Superior temporal gyrus (tissue), 1 donor: ENCODE measurements around the gene DCAF6.

Experiments used
- DNase-seq: peaks from one replicate; pipeline ENCODE4 v3.0.0-alpha.2; 2016; ENCODE audit errors: extremely low spot score

Gene DCAF6

DNA sequence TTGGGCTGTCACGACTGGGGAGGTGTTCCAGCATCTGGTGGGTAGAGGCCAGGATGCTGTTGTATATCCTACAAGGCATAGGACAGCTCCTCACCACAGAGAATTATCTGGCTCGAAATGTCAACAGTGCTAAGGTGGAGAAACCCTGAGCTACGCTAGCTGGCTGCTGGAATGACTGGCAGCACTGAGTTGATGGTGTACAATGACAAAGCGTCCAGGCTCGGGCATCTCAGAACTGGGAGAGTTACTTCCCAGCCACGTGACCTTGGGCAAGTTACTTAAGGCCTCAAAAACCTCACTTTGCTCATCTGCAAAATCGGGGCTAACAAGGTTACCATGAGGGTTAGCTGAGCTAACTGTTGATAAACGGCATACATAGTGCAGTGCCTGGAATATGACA, 164.9 kb downstream of the DCAF6 start:
- no peak for DNase-seq

DNA sequence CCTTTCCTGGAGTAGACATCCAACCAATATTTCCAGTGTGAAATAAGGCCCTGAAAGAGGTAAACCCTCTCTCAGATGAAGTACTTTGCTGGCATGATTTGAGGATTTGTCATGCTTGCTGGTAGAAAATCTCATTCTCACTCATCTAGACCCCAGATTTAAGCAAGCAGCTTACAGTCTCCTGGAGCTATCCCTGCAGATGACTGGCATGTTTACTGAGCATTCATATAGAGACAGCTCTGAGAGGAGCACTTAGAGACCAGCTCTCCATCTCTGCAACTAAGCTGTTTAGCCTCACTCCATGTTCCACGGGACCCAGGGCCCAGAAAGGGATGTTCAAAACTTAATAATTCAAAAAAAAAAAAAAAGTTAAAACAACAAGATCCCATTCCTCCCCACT, 166.0 kb downstream of the DCAF6 start:
- no peak for DNase-seq

DNA sequence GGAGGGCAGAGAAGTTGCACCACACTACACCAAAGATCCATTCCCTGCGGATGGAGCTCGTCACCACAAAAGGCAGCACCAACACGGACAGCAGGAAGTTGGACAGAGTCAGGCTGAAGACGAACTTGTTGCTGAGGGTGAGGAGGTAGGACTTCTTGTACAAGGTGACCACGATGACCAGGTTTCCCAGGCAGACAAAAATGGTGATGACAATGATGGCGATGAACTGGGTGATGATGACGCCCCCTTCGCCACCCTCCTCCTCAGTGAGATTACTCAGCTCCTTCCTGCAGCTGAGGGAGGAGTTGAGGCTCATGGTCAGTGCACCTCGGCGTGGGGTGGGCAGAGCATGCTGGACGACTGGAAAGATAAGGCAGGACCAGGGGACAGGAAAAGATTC, 168.1 kb downstream of the DCAF6 start:
- no peak for DNase-seq

DNA sequence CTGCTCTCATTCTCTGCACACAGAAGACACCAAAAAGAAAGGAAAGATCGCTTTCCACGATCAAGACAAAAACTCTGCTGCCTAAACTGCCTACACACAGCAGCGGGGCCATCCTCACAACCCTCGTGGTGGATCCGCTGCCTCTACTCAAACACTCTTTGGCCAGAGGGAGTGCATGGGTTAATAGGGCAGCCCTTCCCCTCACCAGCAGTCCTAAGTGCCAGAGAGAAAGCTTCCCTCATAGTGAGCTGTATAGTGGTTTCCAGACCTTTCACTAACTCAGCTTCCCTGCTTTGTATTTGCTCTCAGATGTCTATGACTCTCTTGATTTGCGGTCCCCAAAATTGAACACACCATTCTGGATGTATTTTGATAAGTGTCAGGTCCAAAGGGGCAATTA, 169.4 kb downstream of the DCAF6 start:
- no peak for DNase-seq

DNA sequence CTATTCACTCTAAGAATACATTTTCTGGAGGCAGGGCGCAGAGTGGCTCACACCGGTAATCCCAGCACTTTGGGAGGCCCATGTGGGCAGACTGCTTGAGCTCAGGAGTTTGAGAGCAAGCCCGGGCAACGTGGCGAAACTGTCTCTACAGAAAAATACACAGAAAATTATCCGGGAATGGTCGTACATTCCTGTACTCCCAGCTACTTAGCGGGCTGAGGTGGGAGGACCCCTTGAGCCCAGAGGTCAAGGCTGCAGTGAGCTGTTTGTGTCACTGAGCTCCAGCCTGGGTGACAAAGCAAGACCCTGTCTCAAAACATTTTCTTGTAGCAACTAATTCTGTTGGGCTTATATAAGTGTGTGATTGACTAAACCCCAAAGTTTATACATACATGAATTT, 169.8 kb downstream of the DCAF6 start:
- DNase-seq, result no peak

DNA sequence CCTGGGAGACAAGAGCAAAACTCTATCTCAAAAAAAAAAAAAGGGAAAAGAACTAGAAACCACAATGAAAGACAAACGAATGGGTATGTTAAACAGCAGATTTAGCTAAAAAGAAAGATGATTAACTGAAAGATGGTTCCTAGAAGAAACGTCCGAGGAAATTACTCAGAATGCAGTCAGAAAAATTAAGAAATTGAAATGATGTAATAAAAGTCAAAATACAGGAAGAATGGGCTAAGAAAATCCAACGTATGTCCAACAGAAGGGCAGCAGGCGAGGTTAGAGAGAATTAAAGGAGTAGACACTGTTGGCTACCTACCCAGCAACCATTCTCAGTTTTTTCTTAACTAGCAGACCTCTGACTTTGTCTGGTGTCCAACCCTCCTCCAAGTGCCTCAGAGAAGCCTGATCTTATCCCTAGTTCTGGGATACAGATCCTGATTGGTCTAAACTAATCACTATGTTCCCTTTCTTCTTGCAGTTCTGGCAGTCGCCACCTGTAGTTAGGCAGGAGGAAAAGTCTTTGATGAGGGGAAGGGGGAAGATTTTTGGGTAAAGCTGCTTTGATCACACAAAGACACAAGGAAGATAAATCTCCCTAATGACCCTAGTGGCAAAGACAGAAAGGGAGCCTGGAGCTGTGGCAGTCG, 174.5 kb downstream of the DCAF6 start:
- no peak for DNase-seq

DNA sequence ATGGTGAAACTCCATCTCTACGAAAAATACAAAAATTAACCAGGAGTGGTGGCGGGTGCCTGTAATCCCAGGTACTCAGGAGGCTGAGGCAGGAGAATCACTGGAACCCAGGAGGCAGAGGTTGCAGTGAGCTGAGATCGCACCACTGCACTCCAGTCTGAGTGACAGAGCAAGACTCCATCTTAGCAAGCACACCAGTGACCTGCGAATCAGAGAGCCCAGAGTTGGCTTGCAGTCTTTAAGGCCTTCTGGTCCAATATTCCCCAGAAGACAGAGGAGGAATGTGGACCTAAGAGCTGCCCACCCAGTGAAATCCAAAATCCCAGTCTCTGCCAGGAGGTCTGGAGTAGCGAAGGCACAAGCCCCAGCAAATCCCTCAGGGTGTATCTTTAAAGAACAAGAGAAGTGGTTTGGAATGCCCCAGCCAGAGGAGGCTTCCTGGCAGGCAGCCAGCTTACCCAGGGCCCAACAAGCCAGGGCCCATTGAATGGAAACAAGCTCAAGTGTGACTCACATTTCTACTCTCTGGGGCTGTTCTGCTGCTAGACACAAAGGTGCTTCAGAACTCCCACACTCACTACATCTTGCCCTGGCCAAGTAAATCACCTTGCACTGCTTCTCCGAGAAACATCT, 176.3 kb downstream of the DCAF6 start:
- no peak for DNase-seq

DNA sequence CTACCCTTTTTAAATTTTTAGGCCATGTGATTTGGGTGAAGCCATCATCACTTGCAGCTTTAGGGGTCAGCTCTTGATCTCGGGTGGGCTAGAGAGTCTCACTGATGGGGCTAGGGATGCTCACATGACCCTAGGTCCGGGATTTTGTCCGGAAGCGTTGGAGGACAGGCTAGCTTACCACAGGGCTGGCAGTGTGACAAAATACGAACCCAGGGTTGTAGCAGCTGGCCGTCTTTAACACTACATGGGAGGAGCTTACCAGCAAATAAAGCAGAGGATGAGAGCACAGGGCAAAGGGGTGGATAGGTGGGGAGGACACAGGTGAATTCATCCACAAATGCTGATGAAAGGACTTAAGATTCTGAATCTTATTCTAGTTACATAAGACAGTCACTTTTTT, 178.4 kb downstream of the DCAF6 start:
- DNase-seq, result no peak

DNA sequence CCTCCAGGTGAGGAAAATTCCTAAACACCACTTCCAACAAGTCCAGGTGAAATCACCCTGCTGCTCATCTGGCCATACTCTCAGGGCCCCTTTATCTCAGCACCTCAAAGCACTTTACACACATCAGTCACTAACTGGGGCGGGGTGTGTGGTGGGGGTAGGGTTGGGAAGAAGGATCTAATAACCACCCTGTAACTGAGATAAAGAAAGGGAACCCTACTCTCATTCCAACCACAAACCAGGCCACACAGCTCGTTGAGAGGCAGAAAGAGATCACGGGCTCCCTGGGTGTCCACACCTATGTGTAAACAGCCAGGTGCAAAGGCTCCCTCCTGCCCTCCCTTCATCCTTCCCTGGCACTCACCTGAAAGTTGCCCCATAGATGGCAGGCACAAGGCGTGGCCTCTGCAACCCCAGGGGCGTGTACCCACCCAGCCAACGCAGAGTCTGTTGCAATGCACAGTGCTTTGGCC, 179.9 kb downstream of the DCAF6 start:
- no peak for DNase-seq

DNA sequence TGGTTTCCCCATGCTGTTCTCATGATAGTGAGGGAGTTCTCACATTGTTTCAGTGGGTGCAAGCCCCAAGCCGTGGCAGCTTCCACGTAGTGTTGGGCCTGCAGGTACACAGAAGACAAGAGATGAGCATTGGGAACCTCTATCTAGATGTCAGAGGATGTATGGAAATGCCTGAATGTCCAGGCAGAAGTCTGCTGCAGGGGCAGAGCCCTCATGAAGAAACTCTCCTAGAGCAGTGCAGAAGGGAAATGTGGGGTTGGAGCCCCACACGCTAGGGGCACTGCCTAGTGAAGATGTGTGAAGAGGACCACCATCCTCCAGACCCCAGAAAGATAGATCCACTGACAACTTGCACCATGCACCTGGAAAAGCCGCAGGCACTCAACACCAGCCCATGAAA, 183.3 kb downstream of the DCAF6 start:
- DNase-seq, result no peak

DNA sequence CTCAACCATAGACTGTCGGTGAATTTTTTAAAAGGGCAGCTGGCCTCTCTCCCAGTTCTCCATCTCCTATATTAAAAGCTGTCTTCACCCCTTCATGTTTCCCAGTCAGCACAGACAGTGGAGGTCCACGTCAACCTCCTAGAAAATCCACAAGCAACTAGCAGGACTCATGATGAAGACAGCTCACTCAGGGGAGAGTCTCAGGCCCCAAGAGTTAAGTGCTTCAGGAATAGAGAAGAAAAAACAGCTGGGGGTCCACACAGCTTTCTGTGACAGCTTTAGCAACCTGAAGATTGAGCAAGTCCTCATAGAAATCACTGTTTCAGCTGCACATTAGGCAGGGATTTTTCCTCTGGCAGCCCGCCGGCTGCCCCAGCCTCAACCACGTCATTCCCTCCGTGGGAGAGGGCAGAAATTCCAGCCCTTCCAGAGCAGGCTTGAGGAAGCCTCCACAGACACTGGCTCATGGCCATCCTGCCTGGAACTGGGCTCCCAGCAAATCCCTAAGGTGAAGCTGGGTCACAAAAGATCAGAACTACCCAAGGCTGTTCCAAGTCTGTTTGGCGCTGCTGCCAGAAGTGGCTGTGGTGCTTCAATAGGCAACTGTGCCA, 185.0 kb downstream of the DCAF6 start:
- no peak for DNase-seq

DNA sequence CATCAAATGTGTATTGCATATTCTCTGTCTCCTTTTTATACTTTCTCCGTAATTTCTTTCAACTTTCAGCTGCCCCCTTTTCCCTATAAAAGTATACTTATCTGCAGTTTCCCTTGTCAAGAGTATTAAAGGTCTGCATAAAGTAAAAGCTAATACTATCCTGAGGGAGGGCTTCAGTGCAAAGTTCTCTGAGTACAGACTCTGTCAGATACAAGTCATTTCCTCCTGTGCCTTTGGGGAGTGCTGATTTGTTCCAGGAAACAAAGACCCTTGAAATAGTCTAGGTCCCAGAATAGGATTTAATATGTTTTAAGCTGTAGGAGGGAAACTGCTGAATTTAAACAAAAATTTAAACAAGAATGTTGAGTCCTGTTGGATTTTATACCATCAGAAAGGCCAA, 188.6 kb downstream of the DCAF6 start:
- DNase-seq, result no peak
